Activated CD4-positive, alpha-beta T cell treated with anti-CD3 and anti-CD28 coated beads for 24 hours (primary cell): ENCODE data around the gene PLOD1.
"Not testable (repeated sequence)": the region's sequence is repeated elsewhere in the genome, so short reads cannot be mapped to it uniquely, and the experiment has no call there.

ENCODE experiments used
- DNase-seq, 2 donors: peaks; one replicate each; pipeline ENCODE4 v3.0.0-alpha.2; 2020; ENCODE audit warnings: low read depth in 2 of 2

The PLOD1 gene

GRCh38 chr1:11939794-11940193 lies 5.3 kb downstream of the PLOD1 start:
- DNase-seq: not testable (repeated sequence)

- DNase-seq: no peak
Observed at GRCh38 chr1:11940260-11940921, 5.9 kb downstream of the PLOD1 start.

GRCh38 chr1:11942280-11942679 lies 7.8 kb downstream of the PLOD1 start:
- no peak for DNase-seq

GRCh38 chr1:11943619-11944018 lies 9.1 kb downstream of the PLOD1 start:
- no peak for DNase-seq

- no peak for DNase-seq
Observed at GRCh38 chr1:11944358-11944931, 9.9 kb downstream of the PLOD1 start.

- DNase-seq: no peak
Observed at GRCh38 chr1:11946647-11947046, 12.1 kb downstream of the PLOD1 start.

GRCh38 chr1:11948822-11949458 lies 14.4 kb downstream of the PLOD1 start:
- DNase-seq: no peak

GRCh38 chr1:11951901-11952300 lies 17.4 kb downstream of the PLOD1 start:
- DNase-seq: no peak

- no peak for DNase-seq
Observed at GRCh38 chr1:11952455-11953109, 18.1 kb downstream of the PLOD1 start.

GRCh38 chr1:11955221-11955620 lies 20.7 kb downstream of the PLOD1 start:
- DNase-seq: no peak

GRCh38 chr1:11957398-11957797 lies 22.9 kb downstream of the PLOD1 start:
- no peak for DNase-seq

GRCh38 chr1:11957897-11958296 lies 23.4 kb downstream of the PLOD1 start:
- DNase-seq: no peak

- DNase-seq: no peak
Observed at GRCh38 chr1:11960276-11960675, 25.8 kb downstream of the PLOD1 start.

GRCh38 chr1:11960715-11961114 lies 26.2 kb downstream of the PLOD1 start:
- DNase-seq: no peak

GRCh38 chr1:11961230-11961629 lies 26.7 kb downstream of the PLOD1 start:
- DNase-seq: no peak

GRCh38 chr1:11963622-11964021 lies 29.1 kb downstream of the PLOD1 start:
- no peak for DNase-seq

GRCh38 chr1:11964656-11965055 lies 30.1 kb downstream of the PLOD1 start:
- DNase-seq: no peak

GRCh38 chr1:11967028-11967547 lies 32.6 kb downstream of the PLOD1 start:
- DNase-seq: no peak

- DNase-seq: no peak
Observed at GRCh38 chr1:11970441-11971185, 36.1 kb downstream of the PLOD1 start.

GRCh38 chr1:11977625-11978024 lies 43.1 kb downstream of the PLOD1 start:
- DNase-seq: no peak

- DNase-seq: no peak
Observed at GRCh38 chr1:11978301-11978700, 43.8 kb downstream of the PLOD1 start.
